Measurements from ENCODE around the gene MACROD2. TPM values are rescaled to one million over a fixed set of nuclear protein-coding genes. Genes with fewer than 3 reads are reported as not detected.

The MACROD2 gene
- total and polyA plus RNA-seq, 2 experiments from 2014 or later, result 2.8 to 4.3 TPM

- TF ChIP-seq EZH2phosphoT487 (IDR thresholded peaks at IDR 0.05; ENCODE audit: unreplicated experiment) (no peak), REST (IDR thresholded peaks at IDR 0.05; ENCODE audit: unreplicated experiment) (no peak), POLR2AphosphoS5 (IDR thresholded peaks at IDR 0.05; ENCODE audit: low read depth) (no peak), CTCF (conservative IDR thresholded peaks at IDR 0.05; ENCODE audit: low read depth in 2 of 2) (no peak), CREB1 (CRISPR knock-in tag; IDR thresholded peaks at IDR 0.05; ENCODE audit: low read depth) (no peak), ZNF114 (CRISPR knock-in tag; IDR thresholded peaks at IDR 0.05) (no peak)
Measured at GRCh38 chr20:14828459-14828858, 833.1 kb downstream of the MACROD2 start (continued).

DNA sequence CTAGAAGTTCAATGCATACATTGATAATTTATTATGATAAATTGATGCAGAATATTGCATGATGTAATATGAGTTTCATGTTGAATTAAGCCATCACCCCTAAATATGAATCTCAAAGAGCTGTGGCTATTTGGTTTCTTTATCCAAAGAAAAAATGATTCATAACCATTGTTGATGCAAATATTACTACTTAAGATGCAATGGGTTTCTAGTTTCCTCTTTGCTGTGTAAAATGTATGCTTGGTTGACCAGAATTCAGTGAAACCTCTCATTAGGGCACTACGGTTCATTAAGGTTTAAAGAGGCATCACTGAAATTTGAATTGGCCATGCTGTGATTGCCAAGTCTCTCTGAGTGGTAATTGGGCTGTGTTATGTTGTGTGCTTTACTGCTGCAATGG, 834.6 kb downstream of the MACROD2 start:
- DNase-seq (ENCODE audit: low spot score) (no peak), ATAC-seq (no peak)
- Histone ChIP-seq H3K27ac (ENCODE audit: low read depth) (no peak overlapping the region), H4K20me1 (replicated peaks; ENCODE audit: insufficient read depth) (no peaks in the 10 kb centered on the region), H3K36me3 (ENCODE audit: insufficient read depth) (no peaks in the 10 kb centered on the region), H3K9me2 (ENCODE audit: insufficient read depth) (no peaks in the 10 kb centered on the region), H3K79me2 (replicated peaks; ENCODE audit: insufficient read depth) (no peaks in the 10 kb centered on the region), H3K4me3 (no peak overlapping the region), H3K4me1 (ENCODE audit: insufficient read depth) (peaks cover 6% of the 10 kb centered on the region; the same call in 1 of the 2 replicates), H3K27me3 (ENCODE audit: insufficient read depth) (no peaks in the 10 kb centered on the region), H2AFZ (no peak overlapping the region), H3K4me2 (no peak overlapping the region), H3F3A (replicated peaks; ENCODE audit: low read depth) (no peaks in the 10 kb centered on the region)
- Mint-ChIP-seq H3K4me1 (peaks cover 5% of the 10 kb centered on the region; the same call in 2 of the 3 replicates), H3K27ac (no peak overlapping the region), H3K27me3 (ENCODE audit: insufficient read depth, low read depth, poor library complexity) (no peaks in the 10 kb centered on the region), H3K9me3 (no peaks in the 10 kb centered on the region), H3K4me3 (no peak overlapping the region), H3K36me3 (ENCODE audit: low read depth) (no peaks in the 10 kb centered on the region)
- TF ChIP-seq ZNF462 (CRISPR knock-in tag; IDR thresholded peaks at IDR 0.05) (no peak), NANOG (IDR thresholded peaks at IDR 0.05; ENCODE audit: borderline replicate concordance) (no peak), CTCF (conservative IDR thresholded peaks at IDR 0.05; ENCODE audit: low read depth in 2 of 2) (no peak), JUNB (IDR thresholded peaks at IDR 0.05; ENCODE audit: unreplicated experiment) (no peak), ZNF331 (CRISPR knock-in tag; IDR thresholded peaks at IDR 0.05; ENCODE audit: low read depth) (no peak)
- TF ChIP-seq, protein P1, sequence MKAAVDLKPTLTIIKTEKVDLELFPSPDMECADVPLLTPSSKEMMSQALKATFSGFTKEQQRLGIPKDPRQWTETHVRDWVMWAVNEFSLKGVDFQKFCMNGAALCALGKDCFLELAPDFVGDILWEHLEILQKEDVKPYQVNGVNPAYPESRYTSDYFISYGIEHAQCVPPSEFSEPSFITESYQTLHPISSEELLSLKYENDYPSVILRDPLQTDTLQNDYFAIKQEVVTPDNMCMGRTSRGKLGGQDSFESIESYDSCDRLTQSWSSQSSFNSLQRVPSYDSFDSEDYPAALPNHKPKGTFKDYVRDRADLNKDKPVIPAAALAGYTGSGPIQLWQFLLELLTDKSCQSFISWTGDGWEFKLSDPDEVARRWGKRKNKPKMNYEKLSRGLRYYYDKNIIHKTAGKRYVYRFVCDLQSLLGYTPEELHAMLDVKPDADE (IDR thresholded peaks at IDR 0.05), result no peak

Data from GM23338 (cell line).